Stomach smooth muscle (tissue), 2 donors: ENCODE data around the gene VPS26B.
"Not testable (repeated sequence)": the region's sequence is repeated elsewhere in the genome, so short reads cannot be mapped to it uniquely, and the experiment has no call there.

Source experiments
- H3K27ac ChIP-seq: one replicate; pipeline ENCODE4 v1.7.0; 2013; ENCODE audit warnings: mild to moderate bottlenecking, low read length, inconsistent platforms
- H3K27me3 ChIP-seq, 2 donors: one replicate each; pipeline ENCODE4 v1.7.0; 2013; ENCODE audit warnings: low read length in 2 of 2; ENCODE audit not compliant: insufficient read depth in 2 of 2, control insufficient read depth in 1 of 2
- H3K36me3 ChIP-seq, 2 donors: one replicate each; pipeline ENCODE4 v1.7.0; 2013; ENCODE audit warnings: low read length in 2 of 2; ENCODE audit not compliant: control insufficient read depth in 2 of 2, insufficient read depth in 2 of 2
- H3K4me1 ChIP-seq: one replicate; pipeline ENCODE4 v1.7.0; 2013; ENCODE audit warnings: low read length; ENCODE audit not compliant: control insufficient read depth, insufficient read depth
- H3K4me3 ChIP-seq, 2 donors: one replicate each; pipeline ENCODE4 v1.7.0; 2013; ENCODE audit warnings: low read length in 2 of 2
- H3K9ac ChIP-seq, 2 donors: one replicate each; pipeline ENCODE4 v1.7.0; 2013; ENCODE audit warnings: low read length in 2 of 2, mild to moderate bottlenecking in 1 of 2
- H3K9me3 ChIP-seq, 2 donors: one replicate each; pipeline ENCODE4 v1.7.0; 2013; ENCODE audit warnings: low read length in 2 of 2; ENCODE audit not compliant: control insufficient read depth in 2 of 2
- donor health status: healthy.
- donor health status: Pancreatic carcinoma.

VPS26B gene

GRCh38 chr11:134271978-134272377, 47.5 kb downstream of the VPS26B start:
- H3K27ac ChIP-seq = no peak overlapping the region
- H3K4me3 ChIP-seq = no peak overlapping the region
- H3K4me1 ChIP-seq = peaks cover 15% of the 10 kb centered on the region
- H3K9ac ChIP-seq = no peak overlapping the region
- peaks cover 38 to 56% of the 10 kb centered on the region in 2 donors for H3K27me3 ChIP-seq
- no peaks in the 10 kb centered on the region for H3K9me3 ChIP-seq
- H3K36me3 ChIP-seq = no peaks in the 10 kb centered on the region

GRCh38 chr11:134272381-134273316, 48.2 kb downstream of the VPS26B start:
- Histone ChIP-seq H3K9me3 (no peaks in the 10 kb centered on the region), H3K27me3 (peaks cover 45 to 63% of the 10 kb centered on the region in 2 donors), H3K36me3 (no peaks in the 10 kb centered on the region), H3K9ac (no peak overlapping the region), H3K27ac (no peak overlapping the region), H3K4me1 (peaks cover 15% of the 10 kb centered on the region), H3K4me3 (no peak overlapping the region)

GRCh38 chr11:134273317-134273712, 48.8 kb downstream of the VPS26B start:
- Histone ChIP-seq H3K9ac (no peak overlapping the region), H3K27me3 (peaks cover 50 to 67% of the 10 kb centered on the region in 2 donors)

GRCh38 chr11:134275188-134275533, 50.7 kb downstream of the VPS26B start:
- H3K36me3 ChIP-seq = no peaks in the 10 kb centered on the region
- peaks cover 15% of the 10 kb centered on the region for H3K4me1 ChIP-seq
- H3K9ac ChIP-seq = no peak overlapping the region
- peaks cover 49 to 65% of the 10 kb centered on the region in 2 donors for H3K27me3 ChIP-seq
- H3K4me3 ChIP-seq = no peak overlapping the region
- no peak overlapping the region for H3K27ac ChIP-seq
- H3K9me3 ChIP-seq = peaks cover 3 to 5% of the 10 kb centered on the region in 2 donors

More at GRCh38 chr11:134273317-134273712, 48.8 kb downstream of the VPS26B start:
- no peak overlapping the region for H3K4me3 ChIP-seq
- no peak overlapping the region for H3K27ac ChIP-seq
- peaks cover 0 to 3% of the 10 kb centered on the region in 2 donors for H3K9me3 ChIP-seq
- H3K4me1 ChIP-seq = peaks cover 15% of the 10 kb centered on the region
- H3K36me3 ChIP-seq = no peaks in the 10 kb centered on the region

GRCh38 chr11:134275534-134276395, 51.3 kb downstream of the VPS26B start, which contains the start of gene GLB1L3:
Gene GLB1L3, plus strand, starts transcription at chr11:134276379. Its CDS starts 362 bp downstream, at chr11:134276741.
- no peak within 1 kb of the TSS for H3K27ac ChIP-seq
- H3K36me3 ChIP-seq = no peaks in the 10 kb centered on the region
- H3K4me3 ChIP-seq = peak within 1 kb of the TSS; percentile 50 to 55
- H3K4me1 ChIP-seq = peaks cover 15% of the 10 kb centered on the region
- no peak within 1 kb of the TSS for H3K9ac ChIP-seq
- peaks cover 3 to 5% of the 10 kb centered on the region in 2 donors for H3K9me3 ChIP-seq
- peaks cover 48 to 65% of the 10 kb centered on the region in 2 donors for H3K27me3 ChIP-seq

- H3K4me1 ChIP-seq = peaks cover 15% of the 10 kb centered on the region
- no peak overlapping the region for H3K27ac ChIP-seq
- H3K4me3 ChIP-seq = peak overlapping the region; percentile 50 to 55
- no peak overlapping the region for H3K9ac ChIP-seq
- peaks cover 44 to 62% of the 10 kb centered on the region in 2 donors for H3K27me3 ChIP-seq
- peaks cover 3 to 5% of the 10 kb centered on the region in 2 donors for H3K9me3 ChIP-seq
- H3K36me3 ChIP-seq = no peaks in the 10 kb centered on the region
These were observed 52.1 kb downstream of the VPS26B start for GRCh38 chr11:134276396-134277182.

- Histone ChIP-seq H3K27me3 (peaks cover 42 to 56% of the 10 kb centered on the region in 2 donors), H3K9ac (no peak overlapping the region), H3K9me3 (peaks cover 3 to 5% of the 10 kb centered on the region in 2 donors), H3K4me1 (peaks cover 15% of the 10 kb centered on the region), H3K27ac (no peak overlapping the region), H3K4me3 (peak overlapping the region in 1 of 2 donors; percentile 22), H3K36me3 (no peaks in the 10 kb centered on the region)
These were observed 52.9 kb downstream of the VPS26B start for GRCh38 chr11:134277183-134278001.

- Histone ChIP-seq H3K27me3 (peaks cover 34 to 46% of the 10 kb centered on the region in 2 donors), H3K4me1 (peaks cover 15% of the 10 kb centered on the region), H3K27ac (no peak overlapping the region), H3K9ac (no peak overlapping the region), H3K9me3 (peaks cover 3 to 5% of the 10 kb centered on the region in 2 donors), H3K36me3 (no peaks in the 10 kb centered on the region), H3K4me3 (no peak overlapping the region)
These were observed 53.9 kb downstream of the VPS26B start for GRCh38 chr11:134278356-134278755.

GRCh38 chr11:134281635-134282034, 57.2 kb downstream of the VPS26B start:
- not testable (repeated sequence) for H3K9me3 ChIP-seq, H3K4me1 ChIP-seq, H3K36me3 ChIP-seq, H3K4me3 ChIP-seq, H3K9ac ChIP-seq, H3K27ac ChIP-seq
- H3K27me3 ChIP-seq = peaks cover 14 to 17% of the 10 kb centered on the region in 2 donors
